Bronchus fibroblast of lung (primary cell): ENCODE measurements around the gene SPINK6. TPM values are rescaled to one million over a fixed set of nuclear protein-coding genes. Genes with fewer than 3 reads are reported as not detected.

Experiments
- total RNA-seq: library from RNA; depleted of rRNA; stranded (reverse); fragments of >200 nt; gene quantifications from 2 replicates; pipeline ENCODE4 v1.2.3, GENCODE V29; 2015

SPINK6 gene, protein sequence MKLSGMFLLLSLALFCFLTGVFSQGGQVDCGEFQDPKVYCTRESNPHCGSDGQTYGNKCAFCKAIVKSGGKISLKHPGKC
- not detected in 2 replicates for total RNA-seq

DNA sequence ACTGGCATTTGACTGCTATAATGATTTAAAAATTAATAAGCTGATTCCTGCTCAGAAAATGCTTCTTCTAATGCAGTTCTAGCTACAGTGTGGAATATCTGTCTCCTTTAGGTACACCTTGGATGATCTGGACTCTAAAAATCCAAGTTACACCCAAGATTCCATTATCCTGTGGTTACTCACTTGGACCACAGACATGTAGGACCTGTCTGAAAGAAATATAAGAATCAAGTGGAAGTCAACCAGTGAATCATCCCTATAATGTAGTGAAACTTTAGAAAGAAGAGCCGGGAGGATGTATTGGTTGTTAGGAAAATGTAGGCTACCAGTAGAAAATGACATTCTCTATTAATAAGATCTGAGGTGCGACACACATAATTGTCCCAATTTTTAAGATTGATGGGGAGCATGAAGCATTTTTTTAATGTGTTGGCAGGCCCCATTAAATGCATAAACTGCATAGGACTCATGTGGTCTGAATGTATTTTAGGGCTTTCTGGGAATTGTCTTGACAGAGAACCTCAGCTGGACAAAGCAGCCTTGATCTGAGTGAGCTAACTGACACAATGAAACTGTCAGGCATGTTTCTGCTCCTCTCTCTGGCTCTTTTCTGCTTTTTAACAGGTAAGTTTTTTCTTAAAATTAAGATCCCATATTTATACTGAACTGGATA lies at the start of gene SPINK6:
Gene SPINK6 (plus strand): TSS at position 512 of the 673 bp plus-strand sequence. CDS start 55 bp downstream, at position 567.

DNA sequence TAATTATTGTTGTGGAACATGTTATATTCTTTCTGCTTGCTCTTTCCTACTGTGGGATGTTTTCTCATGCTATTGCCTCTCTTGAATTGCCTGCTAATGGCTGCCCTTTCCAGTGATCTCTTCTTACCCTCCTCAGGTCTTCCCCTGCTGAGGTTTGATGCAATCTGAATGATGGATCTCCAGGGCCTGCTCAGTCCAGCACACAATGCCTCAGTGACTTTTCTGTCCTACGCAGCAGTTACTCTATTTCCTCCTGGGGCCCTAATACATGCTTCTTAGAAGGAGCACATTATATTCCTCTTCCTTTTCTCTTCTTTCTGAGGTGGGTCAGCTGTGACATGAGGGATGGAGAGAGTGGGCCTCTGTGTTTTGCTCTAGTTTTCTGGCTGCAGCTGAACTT lies 34.6 kb upstream of the SPINK6 start, which contains the start of gene SPINK14:
Gene SPINK14 (plus strand): TSS at position 301 of the 400 bp plus-strand sequence. CDS start 1,187 bp downstream, outside the sequence.

DNA sequence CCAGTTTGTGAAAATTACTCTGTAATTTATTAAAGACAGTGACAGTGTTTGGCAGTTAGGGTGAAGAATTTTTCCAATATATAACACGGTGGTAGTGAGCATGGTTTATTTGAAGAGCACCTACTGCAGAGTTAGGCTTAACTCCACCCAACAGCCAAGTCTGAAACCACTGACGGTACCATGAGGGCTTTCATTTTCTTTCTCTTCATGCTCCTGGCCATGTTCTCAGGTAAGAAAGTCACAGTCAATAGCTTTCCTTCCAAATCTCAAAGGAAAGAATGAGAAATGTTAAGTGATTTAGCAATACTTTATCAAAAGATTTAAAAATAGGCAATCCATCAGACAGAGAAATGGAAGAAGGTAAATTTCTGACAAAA lies 35.6 kb downstream of the SPINK6 start, which contains the start of gene MARCOL:
Gene MARCOL (plus strand): TSS at position 108 of the 377 bp plus-strand sequence. CDS start 73 bp downstream, at position 181.

Other genes with a start within 250 kb of the SPINK6 start
- not detected in 2 replicates for gene SPINK5, start 139.1 kb upstream of the SPINK6 start, total RNA-seq
- gene SPINK14, start 34.5 kb upstream of the SPINK6 start, total RNA-seq = not detected in 2 replicates
- not detected in 2 replicates for gene MARCOL, start 35.5 kb downstream of the SPINK6 start, total RNA-seq
- not detected in 2 replicates for gene SPINK13, start 65.8 kb downstream of the SPINK6 start, total RNA-seq
- gene SPINK7, start 109.4 kb downstream of the SPINK6 start, total RNA-seq = not detected in 2 replicates
- gene SPINK9, start 132.5 kb downstream of the SPINK6 start, total RNA-seq = not detected in 2 replicates
- 18.2 and 21.1 TPM in 2 replicates for gene FBXO38, start 180.9 kb downstream of the SPINK6 start, total RNA-seq